Muscle of leg (tissue), 11 donors: ENCODE data around the gene TMEM87B. TPM values are rescaled to one million over a fixed set of nuclear protein-coding genes. Genes with fewer than 3 reads are reported as not detected.

ENCODE experiments used
- DNase-seq: peaks from one replicate; pipeline ENCODE4 v3.0.0; 2013
- H3K27ac ChIP-seq: one replicate; pipeline ENCODE4 v1.5.1; 2013; ENCODE audit warnings: mild to moderate bottlenecking, low read length, control low read depth
- H3K27me3 ChIP-seq: one replicate; pipeline ENCODE4 v1.6.1; 2013; ENCODE audit warnings: low read length; ENCODE audit not compliant: control insufficient read depth, insufficient read depth
- H3K36me3 ChIP-seq: one replicate; pipeline ENCODE4 v1.6.1; 2013; ENCODE audit warnings: low read length; ENCODE audit not compliant: control insufficient read depth, insufficient read depth
- H3K4me1 ChIP-seq: one replicate; pipeline ENCODE4 v1.6.1; 2013; ENCODE audit warnings: low read length; ENCODE audit not compliant: control insufficient read depth, insufficient read depth
- H3K4me3 ChIP-seq: one replicate; pipeline ENCODE4 v1.5.1; 2013; ENCODE audit warnings: low read length, control low read depth
- H3K9me3 ChIP-seq: replicated peaks from 2 replicates; pipeline ENCODE4 v1.6.1; 2013; ENCODE audit warnings: low read depth, low read length; ENCODE audit not compliant: control insufficient read depth
- WGBS: methylation state at CpG from one replicate; pipeline ENCODE4 v1.1.5; 2013; ENCODE audit warnings: missing lambda C conversion rate; ENCODE audit not compliant: insufficient coverage; 5-methylcytosine and 5-hydroxymethylcytosine counted together
- polyA plus RNA-seq, 8 donors: library from polyadenylated mRNA; unstranded; fragments of 120-200 nt; gene quantifications; one replicate each; pipeline versions ENCODE4 v1.2.1 to v1.2.3, GENCODE V29; 2013; ENCODE audit warnings: inconsistent platforms in 1 of 8, low replicate concordance in 1 of 8; ENCODE audit not compliant: insufficient read length in 8 of 8, insufficient read depth in 1 of 8
- total RNA-seq: library from RNA; stranded (reverse); fragments of 120-200 nt; gene quantifications from one replicate; pipeline ENCODE4 v1.2.4, GENCODE V29; 2013

Gene TMEM87B
- total and polyA plus RNA-seq, 9 donors, result 11.6 to 24.5 (median 15.1) TPM

GRCh38 chr2:112047537-112048235 is 7.4 kb upstream of the TMEM87B start:
- no peak overlapping the region for H3K27ac ChIP-seq
- no peaks in the 10 kb centered on the region for H3K4me1 ChIP-seq
- no peaks in the 10 kb centered on the region for H3K27me3 ChIP-seq
- peaks cover 7% of the 10 kb centered on the region for H3K9me3 ChIP-seq
- no peak overlapping the region for H3K4me3 ChIP-seq
- H3K36me3 ChIP-seq, result no peaks in the 10 kb centered on the region
- WGBS, result 67% methylated on average over 1 of the region's 7 CpGs
- no peak for DNase-seq

GRCh38 chr2:112048236-112048592 is 6.9 kb upstream of the TMEM87B start:
- no peaks in the 10 kb centered on the region for H3K4me1 ChIP-seq
- H3K27me3 ChIP-seq, result no peaks in the 10 kb centered on the region
- H3K36me3 ChIP-seq, result no peaks in the 10 kb centered on the region
- peaks cover 7% of the 10 kb centered on the region for H3K9me3 ChIP-seq
- H3K27ac ChIP-seq, result no peak overlapping the region
- DNase-seq, result no peak
- WGBS, result 87% methylated on average over 3 of the region's 4 CpGs
- no peak overlapping the region for H3K4me3 ChIP-seq

- no CpG with 5 or more reads among the region's 3 CpGs for WGBS
- H3K36me3 ChIP-seq, result no peaks in the 10 kb centered on the region
Measured at GRCh38 chr2:112048887-112049286, 6.2 kb upstream of the TMEM87B start.

GRCh38 chr2:112050316-112050715 is 4.8 kb upstream of the TMEM87B start:
- Histone ChIP-seq H3K27me3 (no peaks in the 10 kb centered on the region), H3K27ac (no peak overlapping the region), H3K4me3 (no peak overlapping the region), H3K4me1 (peaks cover 7% of the 10 kb centered on the region), H3K36me3 (no peaks in the 10 kb centered on the region), H3K9me3 (peaks cover 3% of the 10 kb centered on the region)
- DNase-seq, result no peak
- no CpG with 5 or more reads among the region's 1 CpG for WGBS

More at GRCh38 chr2:112048887-112049286, 6.2 kb upstream of the TMEM87B start:
- peak; percentile 74 for DNase-seq
- Histone ChIP-seq H3K27ac (no peak overlapping the region), H3K4me3 (no peak overlapping the region), H3K9me3 (peaks cover 7% of the 10 kb centered on the region), H3K27me3 (no peaks in the 10 kb centered on the region), H3K4me1 (peaks cover 6% of the 10 kb centered on the region)

GRCh38 chr2:112053917-112054846 is 887 bp upstream of the TMEM87B start:
- Histone ChIP-seq H3K36me3 (no peaks in the 10 kb centered on the region), H3K4me1 (peaks cover 26% of the 10 kb centered on the region), H3K4me3 (peak overlapping the region; percentile 81), H3K27ac (peak overlapping the region; percentile 100), H3K9me3 (no peaks in the 10 kb centered on the region), H3K27me3 (no peaks in the 10 kb centered on the region)
- 0% methylated on average over 50 of the region's 62 CpGs for WGBS
- peak; percentile 98 for DNase-seq

- peaks cover 7% of the 10 kb centered on the region for H3K36me3 ChIP-seq
- WGBS, result under 1% methylated on average over 36 of the region's 42 CpGs
- DNase-seq, result peak; percentile 98
- H3K4me1 ChIP-seq, result peaks cover 26% of the 10 kb centered on the region
- H3K4me3 ChIP-seq, result peak overlapping the region; percentile 66
- H3K27me3 ChIP-seq, result no peaks in the 10 kb centered on the region
- no peaks in the 10 kb centered on the region for H3K9me3 ChIP-seq
- H3K27ac ChIP-seq, result peak overlapping the region; percentile 97
Measured at GRCh38 chr2:112055730-112056625, 909 bp downstream of the TMEM87B start.

GRCh38 chr2:112056626-112056987 is 1.5 kb downstream of the TMEM87B start:
- Histone ChIP-seq H3K36me3 (peaks cover 10% of the 10 kb centered on the region), H3K27ac (peak overlapping the region; percentile 97), H3K4me3 (peak overlapping the region; percentile 66), H3K9me3 (no peaks in the 10 kb centered on the region), H3K27me3 (no peaks in the 10 kb centered on the region), H3K4me1 (peaks cover 26% of the 10 kb centered on the region)
- WGBS, result no CpG with 5 or more reads among the region's 3 CpGs
- no peak for DNase-seq

GRCh38 chr2:112059671-112060070 is 4.6 kb downstream of the TMEM87B start:
- no peak for DNase-seq
- Histone ChIP-seq H3K27me3 (no peaks in the 10 kb centered on the region), H3K27ac (no peak overlapping the region), H3K4me3 (no peak overlapping the region), H3K4me1 (peaks cover 19% of the 10 kb centered on the region), H3K9me3 (no peaks in the 10 kb centered on the region), H3K36me3 (peaks cover 23% of the 10 kb centered on the region)
- 86% methylated on average over 1 of the region's 2 CpGs for WGBS

GRCh38 chr2:112061299-112061698 is 6.2 kb downstream of the TMEM87B start:
- Histone ChIP-seq H3K27me3 (no peaks in the 10 kb centered on the region), H3K27ac (peak overlapping the region; percentile 25), H3K9me3 (no peaks in the 10 kb centered on the region), H3K36me3 (peaks cover 23% of the 10 kb centered on the region), H3K4me3 (no peak overlapping the region), H3K4me1 (peaks cover 16% of the 10 kb centered on the region)
- WGBS, result no CpG with 5 or more reads among the region's 1 CpG
- DNase-seq, result no peak
